HG03045 (cell line): ENCODE measurements around the gene AKNA.

ENCODE experiments used
- ATAC-seq: cut with Tn5 transposase; IDR thresholded peaks from one replicate; pipeline ENCODE4 v1.9.1; 2021; ENCODE audit warnings: mild to moderate bottlenecking, moderate library complexity; ENCODE audit not compliant: unreplicated experiment

AKNA gene

DNA sequence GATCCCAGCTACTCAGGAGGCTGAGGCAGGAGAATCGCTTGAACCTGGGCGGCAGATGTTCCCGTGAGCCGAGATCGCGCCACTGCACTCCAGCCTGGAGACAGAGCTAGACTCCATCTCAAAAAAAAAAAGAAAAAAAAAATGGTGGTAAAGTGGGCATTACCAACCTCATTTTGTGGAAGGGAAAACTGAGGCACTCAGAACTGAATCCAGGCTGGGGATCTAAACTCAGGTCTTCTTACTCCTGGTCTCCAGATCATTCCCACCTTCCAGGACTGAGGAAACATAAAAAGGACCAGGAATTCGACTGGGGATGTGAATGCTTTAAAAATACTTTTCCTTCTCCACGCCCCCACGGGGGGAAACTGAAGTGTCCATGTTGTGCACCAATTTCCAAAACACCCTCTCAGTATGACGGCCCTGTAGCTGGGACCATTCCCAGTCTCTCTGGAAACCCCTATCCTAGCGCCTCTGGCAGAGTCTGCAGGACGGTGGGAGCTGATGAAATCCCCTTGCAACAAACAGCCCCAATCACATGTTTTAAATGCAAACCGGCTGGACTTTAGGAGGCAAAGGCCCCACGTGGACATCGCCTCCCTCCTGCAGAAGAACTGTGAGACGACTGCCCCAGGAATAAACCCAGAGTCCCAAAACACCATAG, 8.9 kb upstream of the AKNA start:
- no peak for ATAC-seq

DNA sequence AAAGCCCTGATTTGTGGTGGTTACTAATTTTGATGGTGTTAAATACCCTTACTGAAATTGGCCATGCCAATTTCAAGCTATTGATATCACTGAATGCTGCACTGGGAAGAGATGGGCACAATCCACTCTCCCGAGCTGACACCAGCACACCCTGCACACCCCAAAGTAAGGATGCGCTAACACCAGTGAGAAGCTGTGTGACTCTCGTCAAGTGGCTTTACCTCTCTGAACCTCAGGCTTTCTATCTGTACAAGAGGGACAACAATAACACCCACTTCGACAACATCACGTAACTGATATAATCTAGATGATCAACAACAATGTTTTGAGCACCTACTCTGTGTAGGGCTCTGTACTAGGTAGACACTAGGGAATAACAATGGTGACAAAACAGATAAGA, 8.0 kb upstream of the AKNA start:
- ATAC-seq, result no peak

DNA sequence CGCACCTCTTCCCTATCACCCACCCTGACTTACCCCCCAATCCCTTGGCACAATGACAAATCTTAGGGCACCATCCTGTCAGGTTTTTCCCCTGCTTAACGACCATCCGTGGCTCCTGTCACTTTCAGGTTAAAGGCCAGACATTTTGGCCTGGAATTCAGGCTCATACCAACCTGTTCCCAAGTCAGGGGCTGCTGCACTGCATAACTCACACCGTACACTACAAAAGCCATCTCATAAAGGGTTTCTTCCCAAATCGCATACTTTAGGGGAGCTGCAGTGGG, 7.5 kb upstream of the AKNA start:
- no peak for ATAC-seq

DNA sequence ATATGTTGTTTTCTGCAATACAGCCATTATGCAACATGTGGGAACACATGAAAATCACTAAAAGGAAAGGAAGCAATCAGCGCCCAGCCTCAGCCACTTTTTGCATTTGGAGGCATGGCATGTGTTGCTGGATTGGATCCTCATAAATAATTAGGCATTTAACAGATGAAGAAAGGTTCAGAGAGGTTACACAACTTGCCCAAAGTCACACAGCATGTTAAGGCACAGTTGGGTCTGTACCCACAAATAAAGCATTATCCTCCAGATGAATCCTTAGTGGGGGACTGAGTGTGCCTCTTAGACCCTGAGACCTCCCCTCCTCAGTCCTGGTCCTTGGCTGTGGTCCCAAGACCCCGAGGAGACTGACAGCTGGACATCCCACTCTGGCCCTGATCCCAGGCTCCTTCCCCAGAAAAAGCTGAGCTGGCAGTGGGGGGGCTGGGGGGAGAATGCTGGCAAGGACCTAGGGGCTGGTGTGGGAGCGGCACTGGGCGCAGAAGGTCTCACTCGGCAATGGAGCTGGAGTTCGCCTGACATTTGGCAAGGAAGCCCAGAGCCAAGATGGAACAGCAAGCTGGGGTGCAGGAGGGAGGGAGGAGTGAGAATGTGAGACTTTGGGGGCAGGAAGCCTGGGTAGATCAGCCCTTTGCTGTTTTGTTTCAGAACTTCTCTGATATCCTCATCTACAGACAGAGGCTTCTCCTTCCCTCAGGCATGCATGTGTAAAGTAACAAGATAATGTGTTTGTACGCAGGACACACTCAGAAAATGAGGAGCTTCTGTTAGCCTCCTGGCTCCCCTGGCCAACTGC, 6.9 kb upstream of the AKNA start:
- ATAC-seq, result no peak

DNA sequence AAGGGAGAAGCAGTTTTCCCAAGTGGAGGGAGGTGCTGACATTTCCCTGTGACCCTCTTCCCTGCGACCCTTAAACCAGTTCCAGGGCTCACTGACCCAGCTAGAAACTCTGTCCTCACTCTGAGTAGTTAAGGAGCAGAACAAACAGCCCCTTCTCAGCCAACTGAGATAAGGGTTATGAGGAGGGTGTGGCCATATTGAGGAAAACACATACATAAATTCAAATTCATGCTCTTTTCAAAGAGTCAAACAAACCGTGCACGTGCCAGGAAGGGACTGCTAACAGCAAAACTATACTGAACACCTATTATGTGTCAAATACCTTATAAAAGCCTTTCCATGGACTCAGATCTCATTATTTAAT, 4.9 kb upstream of the AKNA start:
- ATAC-seq, result no peak

DNA sequence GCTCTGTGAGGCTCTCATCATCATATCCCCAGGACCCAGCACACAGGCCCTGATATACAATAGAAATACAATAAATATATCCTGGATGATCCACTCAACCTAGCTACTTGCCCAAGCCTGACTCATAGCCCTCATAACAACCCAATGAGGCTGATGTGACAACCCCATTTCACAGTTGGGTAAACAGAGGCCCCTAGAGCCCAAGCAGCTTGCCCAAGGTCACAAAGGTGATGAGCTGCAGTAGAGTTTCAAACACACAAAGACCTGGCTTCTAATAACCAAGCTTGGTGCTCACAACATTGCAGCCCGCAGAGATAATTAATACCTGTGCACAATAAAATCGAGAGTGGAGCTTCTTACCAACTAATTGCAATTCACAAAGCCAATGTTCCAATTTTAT, 3.2 kb upstream of the AKNA start:
- ATAC-seq, result no peak

DNA sequence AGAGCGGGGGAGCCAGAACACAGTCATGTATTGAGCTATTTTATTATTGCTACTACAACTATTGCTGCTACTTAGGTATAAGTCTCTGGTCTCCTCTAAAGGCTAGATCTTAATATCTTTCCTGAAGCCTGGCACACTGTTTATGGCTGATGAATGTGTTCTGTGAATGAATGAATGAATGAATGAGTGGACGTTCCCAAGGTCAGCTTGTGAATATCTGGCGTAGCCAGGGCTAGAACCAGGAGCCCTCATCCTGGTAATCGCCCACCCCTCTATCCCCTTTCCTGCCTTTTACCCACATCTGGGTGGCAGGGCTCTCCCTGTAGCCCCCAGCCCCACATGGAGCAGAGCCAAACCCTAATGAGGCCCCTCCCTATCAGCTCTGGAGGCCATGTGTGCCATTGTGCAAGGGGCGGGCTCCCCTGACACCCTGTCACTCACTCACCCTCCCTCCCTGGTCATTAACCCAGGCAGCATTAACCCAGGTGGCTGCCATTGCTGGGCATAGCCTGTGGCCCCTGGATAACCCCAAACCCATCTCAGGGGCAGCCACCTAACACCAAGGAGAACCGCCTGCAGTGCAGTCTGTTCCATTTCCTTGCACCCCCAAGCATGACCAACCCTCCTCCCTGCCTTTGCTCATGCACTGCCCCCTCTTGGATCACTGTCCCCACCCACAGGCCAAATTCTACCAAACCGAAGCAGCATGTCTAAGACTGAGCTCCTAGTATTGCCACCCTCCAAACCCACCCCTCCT, 2.0 kb upstream of the AKNA start:
- no peak for ATAC-seq

- ATAC-seq, result no peak
Measured at GRCh38 chr9:114388764-114389375, 1.1 kb upstream of the AKNA start.

GRCh38 chr9:114388357-114388682, 538 bp upstream of the AKNA start:
- ATAC-seq, result no peak

DNA sequence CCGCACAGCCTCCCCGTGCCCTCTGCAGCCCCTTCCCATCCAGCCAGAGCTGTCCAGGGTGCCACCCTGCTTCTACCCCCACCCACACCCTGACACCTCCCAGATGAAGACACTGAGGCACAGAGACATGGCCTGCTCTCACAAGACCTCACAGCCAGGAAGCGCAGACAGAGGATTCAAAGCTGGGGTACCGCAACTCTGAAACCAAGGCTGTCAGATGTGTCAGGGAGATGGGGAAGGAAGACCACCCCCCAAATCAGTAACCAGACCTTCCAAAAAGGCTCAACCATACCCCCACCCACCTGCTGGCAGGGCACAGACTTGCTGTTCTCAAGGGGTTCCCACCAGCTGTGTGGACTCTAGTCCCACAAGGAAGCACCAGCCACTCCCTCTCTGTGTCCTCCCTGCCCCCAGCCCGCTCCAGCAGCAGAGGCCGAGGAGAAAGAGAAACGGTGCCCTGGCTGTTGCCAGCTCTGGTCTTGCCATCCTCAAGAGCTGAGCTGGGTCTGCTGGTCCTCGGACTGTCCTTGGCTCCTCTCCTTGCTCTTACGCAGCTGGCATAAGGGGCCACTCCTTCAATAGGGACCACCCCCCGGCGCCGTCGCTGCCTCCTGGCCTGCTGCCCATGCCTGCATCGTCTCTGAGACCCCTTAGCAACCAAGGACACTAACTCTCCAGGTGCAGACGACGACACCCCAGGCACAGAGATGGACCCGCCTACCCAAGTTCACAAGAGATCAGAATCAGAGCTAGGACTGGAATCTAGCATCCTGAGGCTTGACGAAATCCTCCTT, 699 bp downstream of the AKNA start:
- no peak for ATAC-seq

GRCh38 chr9:114386361-114386885, 1.4 kb downstream of the AKNA start:
- ATAC-seq, result no peak

GRCh38 chr9:114385397-114386181, 2.2 kb downstream of the AKNA start:
- ATAC-seq, result peak; percentile 88

DNA sequence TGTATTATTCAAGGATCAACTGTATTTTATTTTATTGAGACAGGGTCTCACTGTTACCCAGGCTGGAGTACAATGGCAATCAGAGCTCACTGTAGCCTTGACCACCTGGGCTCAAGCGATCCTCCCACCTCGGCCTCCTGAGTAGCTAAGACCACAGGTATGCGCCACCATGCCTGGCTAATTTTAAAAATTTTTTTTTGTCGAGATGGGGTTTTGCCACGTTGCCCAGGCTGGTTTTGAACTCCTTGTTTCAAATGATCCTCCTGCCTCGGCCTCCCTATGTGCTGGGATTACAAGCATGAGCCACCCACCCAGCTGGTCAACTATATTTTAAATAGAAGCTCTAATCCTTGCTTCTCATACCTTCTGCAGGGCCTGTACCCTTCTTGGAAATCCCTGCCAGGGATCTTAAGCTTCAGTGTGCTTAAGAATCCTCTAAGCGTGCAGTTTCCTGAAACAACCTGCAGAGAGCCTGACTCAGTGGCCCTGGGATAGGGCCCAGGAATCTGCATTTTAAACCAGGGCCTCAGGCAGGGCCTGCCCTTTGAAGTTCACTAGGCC, 2.9 kb downstream of the AKNA start:
- no peak for ATAC-seq

- no peak for ATAC-seq
Measured at GRCh38 chr9:114384341-114384740, 3.4 kb downstream of the AKNA start.

GRCh38 chr9:114383521-114384231, 4.1 kb downstream of the AKNA start:
- ATAC-seq, result no peak

DNA sequence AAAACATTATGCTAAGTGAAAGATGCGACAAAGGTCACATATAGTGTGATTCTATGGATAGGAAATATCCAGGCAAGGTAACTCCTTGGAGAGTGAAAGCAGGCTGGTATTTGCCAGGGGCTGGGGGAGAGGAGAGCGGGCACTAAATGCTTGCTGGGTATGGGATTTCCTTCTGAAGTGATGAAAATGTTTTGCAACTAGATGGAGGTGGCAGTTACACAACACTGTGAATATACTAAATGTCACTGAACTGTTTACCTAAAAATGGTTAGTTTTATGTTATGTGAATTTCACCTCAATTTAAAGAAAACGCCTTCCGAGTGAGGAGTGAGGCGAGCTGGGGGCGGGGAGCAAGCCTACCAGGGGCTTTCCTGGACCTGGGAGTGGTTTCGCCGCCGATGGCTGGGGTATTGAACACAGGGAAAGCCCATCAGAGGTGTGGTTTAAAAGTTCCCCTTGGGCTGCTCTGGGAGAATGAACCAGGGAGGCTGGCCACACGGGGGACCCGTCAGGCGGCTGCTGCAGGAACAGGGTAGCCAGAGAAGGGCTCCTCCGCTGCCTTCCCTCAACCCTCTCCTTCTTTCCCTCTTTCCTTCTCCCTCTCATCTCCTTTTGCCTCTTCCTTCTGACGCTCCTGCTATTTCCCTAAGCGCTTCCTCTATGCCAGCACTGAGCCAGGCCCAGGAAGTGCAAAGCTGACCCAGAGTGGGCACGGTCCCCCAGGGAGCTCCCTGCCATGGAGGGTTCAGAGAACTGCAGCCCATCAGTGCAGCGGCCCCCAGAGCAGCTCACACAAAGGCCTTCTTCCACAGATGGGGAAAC, 4.9 kb downstream of the AKNA start:
- no peak for ATAC-seq

GRCh38 chr9:114378883-114379282, 8.9 kb downstream of the AKNA start:
- no peak for ATAC-seq

DNA sequence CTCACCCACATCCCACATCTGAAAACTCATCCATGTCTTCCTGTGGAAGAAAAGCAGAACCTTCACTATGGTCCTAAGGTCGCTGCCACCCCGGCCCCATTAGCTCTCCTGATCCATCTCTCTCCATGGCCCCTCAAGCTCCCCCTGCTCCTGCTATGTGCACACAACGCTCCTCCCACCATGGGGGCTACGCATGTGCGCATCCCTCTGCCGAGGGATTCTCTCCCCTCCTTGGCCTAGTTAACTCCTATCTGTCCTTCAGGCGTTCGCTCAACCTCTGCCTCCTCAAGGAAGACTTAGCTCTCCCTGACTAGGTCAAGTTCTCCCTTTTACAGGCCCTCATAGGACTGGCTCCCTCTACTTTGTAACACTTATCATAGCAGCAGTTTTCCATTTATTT, 9.8 kb downstream of the AKNA start:
- no peak for ATAC-seq
